H1 (cell line): ENCODE results near the gene SYF2. TPM values are rescaled to one million over a fixed set of nuclear protein-coding genes. Genes with fewer than 3 reads are reported as not detected.

Experiments used
- CTCF ChIA-PET: fragments of 300-600 bp; sonication (Branson Sonifier 250); formaldehyde crosslinking; loops from one replicate; lab custom pipeline; 2021; ENCODE audit not compliant: partially characterized antibody; lab: Charles Lee
- POLR2A ChIA-PET: fragments of 300-600 bp; sonication (Branson Sonifier 250); formaldehyde crosslinking; loops from one replicate; lab custom pipeline; 2021; ENCODE audit warnings: inconsistent platforms; ENCODE audit not compliant: partially characterized antibody; lab: Charles Lee
- DNase-seq, 2 experiments: peaks; one replicate each; pipeline versions ENCODE4 v3.0.0 to v3.0.0-alpha.2; 2010 to 2022; ENCODE audit warnings: low spot score in 2 of 2, low read depth in 1 of 2, mixed read lengths in 1 of 2
- FAIRE-seq: peaks from 2 replicates; lab custom pipeline; 2011; peaks lifted over from hg19 to GRCh38; lab: Jason Lieb, UNC
- H2AFZ ChIP-seq: 2 replicates; pipeline ENCODE4 v1.8.1; 2012; ENCODE audit warnings: low read length, inconsistent platforms
- H2AK5ac ChIP-seq: 2 replicates; pipeline ENCODE4 v1.6.1; 2013; ENCODE audit warnings: low read depth, low read length
- H2BK120ac ChIP-seq: replicated peaks from 2 replicates; pipeline ENCODE3; 2013; ENCODE audit warnings: low read depth, low read length, inconsistent platforms
- H2BK12ac ChIP-seq: 2 replicates; pipeline ENCODE4 v1.6.1; 2013; ENCODE audit warnings: low read depth, low read length
- H2BK15ac ChIP-seq: 2 replicates; pipeline ENCODE4 v1.6.1; 2013; ENCODE audit warnings: low read length
- H2BK20ac ChIP-seq: 2 replicates; pipeline ENCODE4 v1.6.1; 2013; ENCODE audit warnings: low read length
- H2BK5ac ChIP-seq: 2 replicates; pipeline ENCODE4 v1.6.1; 2013; ENCODE audit warnings: low read depth, low read length
- H3K14ac ChIP-seq: 2 replicates; pipeline ENCODE4 v1.6.1; 2013; ENCODE audit warnings: inconsistent platforms; ENCODE audit not compliant: insufficient read length
- H3K18ac ChIP-seq: 2 replicates; pipeline ENCODE4 v1.6.1; 2013; ENCODE audit warnings: low read length; ENCODE audit errors: extremely low read depth
- H3K23ac ChIP-seq: 2 replicates; pipeline ENCODE4 v1.6.1; 2013; ENCODE audit warnings: inconsistent platforms; ENCODE audit not compliant: insufficient read length
- H3K23me2 ChIP-seq: 2 replicates; pipeline ENCODE4 v1.6.1; 2013; ENCODE audit warnings: low read depth, low read length
- H3K27ac ChIP-seq: 2 replicates; pipeline ENCODE4 v1.6.1; 2011; ENCODE audit warnings: low read depth, low read length, inconsistent platforms
- H3K27me3 ChIP-seq, 4 experiments: replicated peaks in 1 of 4; 1 replicate in 1 of 4; 2 replicates in 3 of 4; pipeline versions ENCODE4 v1.6.1 to v1.8.1; 2011 to 2013; ENCODE audit warnings: low read length in 3 of 4, mild to moderate bottlenecking in 3 of 4, inconsistent platforms in 2 of 4, mixed read lengths in 2 of 4, moderate library complexity in 1 of 4; ENCODE audit not compliant: control insufficient read depth in 3 of 4, insufficient read depth in 3 of 4; ENCODE audit errors: extremely low read depth in 1 of 4
- H3K36me3 ChIP-seq, 4 experiments: 2 replicates each; pipeline versions ENCODE4 v1.6.1 to v1.8.1; 2011 to 2013; ENCODE audit warnings: mild to moderate bottlenecking in 4 of 4, low read length in 3 of 4, moderate library complexity in 2 of 4, control low read depth in 1 of 4, inconsistent platforms in 1 of 4; ENCODE audit not compliant: insufficient read depth in 4 of 4, control insufficient read depth in 2 of 4
- H3K4ac ChIP-seq: replicated peaks from 2 replicates; pipeline ENCODE3; 2013; ENCODE audit warnings: low read length, low read depth, mixed read lengths, inconsistent platforms; ENCODE audit not compliant: insufficient read length
- H3K4me1 ChIP-seq, 4 experiments: replicated peaks in 1 of 4; 1 replicate in 1 of 4; 2 replicates in 3 of 4; pipeline versions ENCODE4 v1.6.1 to v1.8.1; 2011 to 2013; ENCODE audit warnings: low read length in 3 of 4, inconsistent platforms in 2 of 4, mixed read lengths in 1 of 4; ENCODE audit not compliant: insufficient read depth in 4 of 4, control insufficient read depth in 3 of 4
- H3K4me2 ChIP-seq, 2 experiments: 2 replicates each; pipeline versions ENCODE4 v1.6.1 to v1.8.1; 2011 to 2013; ENCODE audit warnings: low read depth in 2 of 2, low read length in 2 of 2, control low read depth in 1 of 2, inconsistent platforms in 1 of 2, mild to moderate bottlenecking in 1 of 2; ENCODE audit not compliant: insufficient read depth in 1 of 2
- H3K4me3 ChIP-seq, 4 experiments: fragments of 200-600, 300-600 bp in 1 of 4; sonication (generic), shearing (Covaris generic), sonication (Bioruptor Twin) in 1 of 4; 2 replicates each; pipeline versions ENCODE4 v1.5.1 to v1.8.1; 2011 to 2016; ENCODE audit warnings: low read length in 4 of 4, low read depth in 3 of 4, control low read depth in 2 of 4, inconsistent platforms in 2 of 4, mild to moderate bottlenecking in 2 of 4, mixed read lengths in 1 of 4, moderate library complexity in 1 of 4; ENCODE audit not compliant: insufficient read depth in 2 of 4; ENCODE audit errors: extremely low read depth in 1 of 4
- H3K56ac ChIP-seq: replicated peaks from 2 replicates; pipeline ENCODE3; 2013; ENCODE audit warnings: low read depth, mild to moderate bottlenecking, mixed read lengths, low read length, inconsistent platforms; ENCODE audit not compliant: insufficient read length
- H3K79me1 ChIP-seq: 2 replicates; pipeline ENCODE4 v1.6.1; 2013; ENCODE audit warnings: low read depth, low read length, control low read depth
- H3K79me2 ChIP-seq, 2 experiments: 2 replicates each; pipeline versions ENCODE4 v1.6.1 to v1.8.1; 2012 to 2013; ENCODE audit warnings: low read length in 2 of 2, mild to moderate bottlenecking in 2 of 2, inconsistent platforms in 1 of 2; ENCODE audit not compliant: insufficient read depth in 2 of 2, control insufficient read depth in 1 of 2
- H3K9ac ChIP-seq, 4 experiments: replicated peaks in 1 of 4; 1 replicate in 1 of 4; 2 replicates in 3 of 4; pipeline versions ENCODE4 v1.6.1 to v1.8.1; 2011 to 2013; ENCODE audit warnings: low read depth in 3 of 4, low read length in 3 of 4, control low read depth in 2 of 4, mild to moderate bottlenecking in 2 of 4, moderate library complexity in 2 of 4, inconsistent platforms in 1 of 4; ENCODE audit errors: extremely low read depth in 1 of 4
- H3K9me3 ChIP-seq, 2 experiments: 2 replicates each; pipeline versions ENCODE4 v1.6.1 to v1.8.1; 2012 to 2013; ENCODE audit warnings: mild to moderate bottlenecking in 2 of 2, moderate library complexity in 2 of 2, control low read depth in 1 of 2, inconsistent platforms in 1 of 2, low read depth in 1 of 2, low read length in 1 of 2, mixed read lengths in 1 of 2; ENCODE audit not compliant: insufficient read depth in 2 of 2
- H4K20me1 ChIP-seq, 2 experiments: replicated peaks in 1 of 2; 2 replicates each; pipeline versions ENCODE3 to v1.8.1; 2011 to 2013; ENCODE audit warnings: inconsistent platforms in 2 of 2, low read length in 2 of 2, mild to moderate bottlenecking in 1 of 2; ENCODE audit not compliant: insufficient read depth in 2 of 2, control insufficient read depth in 1 of 2
- H4K5ac ChIP-seq: 2 replicates; pipeline ENCODE4 v1.6.1; 2013; ENCODE audit warnings: low read length, low read depth, mixed read lengths, inconsistent platforms; ENCODE audit not compliant: insufficient read length
- H4K8ac ChIP-seq: 2 replicates; pipeline ENCODE4 v1.8.0; 2013; ENCODE audit warnings: mild to moderate bottlenecking, moderate library complexity, low read length, inconsistent platforms; ENCODE audit not compliant: insufficient read depth; ENCODE audit errors: extremely low read depth
- H4K91ac ChIP-seq: replicated peaks from 2 replicates; pipeline ENCODE3; 2013; ENCODE audit warnings: low read length, mixed read lengths, inconsistent platforms; ENCODE audit not compliant: insufficient read length
- ATF2 ChIP-seq: IDR thresholded peaks from 2 replicates; pipeline ENCODE4 v1.6.1; 2012; ENCODE audit warnings: low read length, inconsistent platforms
- EP300 ChIP-seq, 2 experiments: IDR thresholded peaks; 1 replicate in 1 of 2; 2 replicates in 1 of 2; pipeline ENCODE4 v1.6.1; 2011 to 2012; ENCODE audit warnings: low read depth in 2 of 2, low read length in 2 of 2, mild to moderate bottlenecking in 2 of 2, borderline replicate concordance in 1 of 2, inconsistent platforms in 1 of 2, moderate library complexity in 1 of 2
- GABPA ChIP-seq: IDR thresholded peaks from 2 replicates; pipeline ENCODE4 v1.6.1; 2011; ENCODE audit warnings: mild to moderate bottlenecking, low read length, moderate library complexity, borderline replicate concordance; ENCODE audit not compliant: insufficient read depth
- HDAC6 ChIP-seq: IDR thresholded peaks from one replicate; pipeline ENCODE4 v1.7.1; 2012; ENCODE audit warnings: low read depth, mild to moderate bottlenecking, inconsistent platforms, low read length, moderate library complexity
- NANOG ChIP-seq: IDR thresholded peaks from 2 replicates; pipeline ENCODE4 v1.6.1; 2011; ENCODE audit warnings: low read length, low read depth, mild to moderate bottlenecking, inconsistent platforms; ENCODE audit not compliant: insufficient read depth, poor library complexity, severe bottlenecking
- NRF1 ChIP-seq: IDR thresholded peaks from 2 replicates; pipeline ENCODE4 v1.6.1; 2011; ENCODE audit warnings: mild to moderate bottlenecking, low read depth, low read length, improper control_type of control experiment
- PHF8 ChIP-seq: fragments of 200-600 bp; sonication (generic); conservative IDR thresholded peaks from 2 replicates; pipeline ENCODE4 v1.7.1; 2012; ENCODE audit warnings: low read depth, mild to moderate bottlenecking, inconsistent platforms, low read length, moderate library complexity
- SAP30 ChIP-seq: fragments of 300-600 bp; sonication (generic); IDR thresholded peaks from 2 replicates; pipeline ENCODE4 v1.7.1; 2012; ENCODE audit warnings: low read length, moderate library complexity, mild to moderate bottlenecking, inconsistent platforms; ENCODE audit not compliant: insufficient read depth, insufficient replicate concordance
- SIRT6 ChIP-seq: IDR thresholded peaks from one replicate; pipeline ENCODE4 v1.7.1; 2012; ENCODE audit warnings: low read length, inconsistent platforms
- SP2 ChIP-seq: IDR thresholded peaks from 2 replicates; pipeline ENCODE4 v1.6.1; 2012; ENCODE audit warnings: mild to moderate bottlenecking, low read length, inconsistent platforms
- TBP ChIP-seq: IDR thresholded peaks from 2 replicates; pipeline ENCODE4 v1.6.1; 2011; ENCODE audit warnings: low read depth, low read length, improper control_type of control experiment
- TEAD4 ChIP-seq: IDR thresholded peaks from 2 replicates; pipeline ENCODE4 v1.6.1; 2012; ENCODE audit warnings: low read depth, low read length, inconsistent platforms, mixed read lengths
- YY1 ChIP-seq: IDR thresholded peaks from 2 replicates; pipeline ENCODE4 v1.6.1; 2011; ENCODE audit warnings: low read depth, mild to moderate bottlenecking, low read length
- WGBS, 2 experiments: shearing (Covaris generic) in 1 of 2; methylation state at CpG; one replicate each; pipeline versions ENCODE4 v1.1.6 to v1.1.7; 2013 to 2015; ENCODE audit warnings: low lambda C conversion rate in 2 of 2, mixed read lengths in 2 of 2, inconsistent platforms in 1 of 2, low coverage in 1 of 2, missing lambda C conversion rate in 1 of 2; ENCODE audit not compliant: insufficient replicate concordance in 2 of 2, insufficient coverage in 1 of 2, insufficient read length in 1 of 2; ENCODE audit errors: extremely low coverage in 1 of 2, missing lambda C conversion rate in 1 of 2; 5-methylcytosine and 5-hydroxymethylcytosine counted together
- polyA plus RNA-seq, 7 experiments: library from polyadenylated mRNA; depleted of rRNA in 3 of 7; stranded (reverse) in 5 of 7; unstranded in 2 of 7; fragments of >200 nt in 5 of 7; fragments of 200-250 nt in 2 of 7; gene quantifications; 1 replicate in 5 of 7; 2 replicates in 1 of 7; 4 replicates in 1 of 7; pipeline versions ENCODE4 v1.2.1 to v1.2.3, GENCODE V29; 2011 to 2013; ENCODE audit warnings: missing spikeins in 2 of 7, mixed read lengths in 2 of 7
- total RNA-seq: library from RNA; stranded (reverse); fragmentation: NEBNext Ultra II Directional; extraction: Animal tissue kit (Norgen Biotek cat#: 25700); gene quantifications from 2 replicates; pipeline ENCODE4 v1.2.1, GENCODE V29; 2021

SYF2 gene
- total and polyA plus RNA-seq, 2 of the 8 experiments (the other 6 are each of a cell fraction or from before 2014, with no cell fraction given): 7.5 to 33.0 TPM

GRCh38 chr1:25208092-25208491, 24.2 kb downstream of the SYF2 start:
- CTCF ChIA-PET: interaction anchor here (0.6 kb wide), 1 partner anchor 29 kb away, joined by 3 read pairs; no protein-coding TSS in a partner anchor
- TF ChIP-seq SP2 (no peak), SIRT6 (no peak), SAP30 (no peak), GABPA (no peak), ATF2 (no peak), TBP (no peak), YY1 (no peak), EP300 (IDR thresholded peaks at IDR 0.05; ENCODE audit: borderline replicate concordance in 1 of 2, low read depth in 2 of 2, low read length in 2 of 2) (no peak), NANOG (no peak), TEAD4 (no peak), NRF1 (no peak), HDAC6 (no peak), PHF8 (no peak)

More at GRCh38 chr1:25208092-25208491, 24.2 kb downstream of the SYF2 start:
- no peaks in the 10 kb centered on the region for H3K9me3 ChIP-seq
- no peaks in the 10 kb centered on the region; a peak in 1 of 7 replicates for H3K4me1 ChIP-seq
- no peaks in the 10 kb centered on the region for H3K79me2 ChIP-seq
- POLR2A ChIA-PET: interaction anchor here (0.9 kb wide), 1 partner anchor 8 kb away, joined by 3 read pairs; no protein-coding TSS in a partner anchor
- H3K4ac ChIP-seq: no peak overlapping the region
- no peaks in the 10 kb centered on the region for H3K23me2 ChIP-seq
- no peak overlapping the region for H3K23ac ChIP-seq
- H4K91ac ChIP-seq: no peak overlapping the region
- no peak overlapping the region for H3K9ac ChIP-seq
- no peaks in the 10 kb centered on the region for H4K20me1 ChIP-seq
- no peak overlapping the region for H4K8ac ChIP-seq
- H3K14ac ChIP-seq: no peak overlapping the region
- H3K79me1 ChIP-seq: no peaks in the 10 kb centered on the region
- no peak overlapping the region for H2AFZ ChIP-seq
- H2BK15ac ChIP-seq: no peak overlapping the region
- H2BK120ac ChIP-seq: no peak overlapping the region
- no peaks in the 10 kb centered on the region for H3K36me3 ChIP-seq
- 69% methylated on average over 1 of the region's 1 CpG; no CpG with 5 or more reads in 1 of the 2 experiments for WGBS, 2 experiments
- no peak overlapping the region for H3K4me2 ChIP-seq
- H3K56ac ChIP-seq: no peak overlapping the region
- H2BK12ac ChIP-seq: no peak overlapping the region
- H2BK20ac ChIP-seq: no peak overlapping the region
- DNase-seq (no peak), FAIRE-seq (no peak)
- no peak overlapping the region for H3K27ac ChIP-seq
- no peak overlapping the region for H2AK5ac ChIP-seq
- no peak overlapping the region for H3K4me3 ChIP-seq
- H2BK5ac ChIP-seq: no peak overlapping the region
- no peak overlapping the region for H4K5ac ChIP-seq
- no peak overlapping the region for H3K18ac ChIP-seq
- no peaks in the 10 kb centered on the region for H3K27me3 ChIP-seq
